Kidney (tissue), 14 donors: Measurements from ENCODE around the gene METTL26. TPM values are rescaled to one million over a fixed set of nuclear protein-coding genes. Genes with fewer than 3 reads are reported as not detected.

ENCODE experiments used
- DNase-seq, 5 donors: peaks; one replicate each; pipeline ENCODE4 v3.0.0-alpha.2; 2013 to 2020
- FAIRE-seq: peaks from 2 replicates; lab custom pipeline; 2012; peaks lifted over from hg19 to GRCh38; lab: Jason Lieb, UNC
- H3K27ac ChIP-seq, 2 donors: one replicate each; pipeline ENCODE4 v1.7.0; 2013; ENCODE audit warnings: low read depth in 2 of 2, low read length in 2 of 2, inconsistent platforms in 1 of 2
- H3K27me3 ChIP-seq: one replicate; pipeline ENCODE4 v1.7.1; 2013; ENCODE audit warnings: low read length, inconsistent platforms; ENCODE audit not compliant: control insufficient read depth, insufficient read depth
- H3K36me3 ChIP-seq, 3 donors: one replicate each; pipeline versions ENCODE4 v1.7.0 to v1.7.1; 2013; ENCODE audit warnings: low read length in 3 of 3, control low read depth in 1 of 3, inconsistent platforms in 1 of 3; ENCODE audit not compliant: insufficient read depth in 3 of 3, control insufficient read depth in 2 of 3
- H3K4me1 ChIP-seq, 3 donors: one replicate each; pipeline versions ENCODE4 v1.7.0 to v1.7.1; 2013; ENCODE audit warnings: low read length in 3 of 3, inconsistent platforms in 1 of 3, low read depth in 1 of 3; ENCODE audit not compliant: control insufficient read depth in 2 of 3, insufficient read depth in 2 of 3
- H3K4me3 ChIP-seq, 3 donors: one replicate each; pipeline versions ENCODE4 v1.7.0 to v1.8.1; 2013; ENCODE audit warnings: low read length in 3 of 3, control low read depth in 1 of 3, inconsistent platforms in 1 of 3
- H3K9ac ChIP-seq, 3 donors: one replicate each; pipeline versions ENCODE4 v1.7.0 to v1.7.1; 2013; ENCODE audit warnings: low read length in 3 of 3, control low read depth in 1 of 3, inconsistent platforms in 1 of 3
- H3K9me3 ChIP-seq, 3 donors: one replicate each; pipeline versions ENCODE4 v1.7.0 to v1.7.1; 2013; ENCODE audit warnings: low read length in 3 of 3, control low read depth in 1 of 3, inconsistent platforms in 1 of 3; ENCODE audit not compliant: control insufficient read depth in 2 of 3, insufficient read depth in 1 of 3
- intact Hi-C: fragments of 100-400 bp; cut with DNase I; formaldehyde crosslinking; loops from one replicate; pipeline ENCODE4 v1.11.1; 2022
- polyA plus RNA-seq: library from polyadenylated mRNA; stranded (reverse); fragments of 350-450 nt; fragmentation: Illumina TruSeq; extraction: RNeasy Lipid Tissue Mini Kit (QIAGEN cat#74804); gene quantifications from one replicate; pipeline ENCODE4 v1.2.3, GENCODE V29; 2014; ENCODE audit warnings: low read depth, low replicate concordance; ENCODE audit not compliant: insufficient read depth
- total RNA-seq: library from RNA; stranded (reverse); fragmentation: NEBNext Ultra II Directional; extraction: Animal tissue kit (Norgen Biotek cat#: 25700); gene quantifications from one replicate; pipeline ENCODE4 v1.2.1, GENCODE V29; 2021
- TF ChIP-seq, protein P1 (sequence below): IDR thresholded peaks from 3 replicates; pipeline ENCODE4 v1.5.1; 2012; ENCODE audit warnings: mild to moderate bottlenecking, moderate library complexity, borderline replicate concordance; ENCODE audit not compliant: insufficient read depth; ENCODE audit errors: extremely low read depth
- donor health status: control.
- donor health status: control.
- donor health status: control.
- donor health status: control.
- donor health status: control.
- donor health status: DM: yes; HTN: yes; CAD: no.
- donor health status: Normal renal cell carcinoma (clear cell type).

METTL26 gene
- total and polyA plus RNA-seq, 2 donors from 2014 or later: 44.2 to 183 TPM

GRCh38 chr16:585351-585750 lies 50.8 kb downstream of the METTL26 start:
- Histone ChIP-seq H3K36me3 (no peaks in the 10 kb centered on the region), H3K4me3 (no peak overlapping the region), H3K9ac (no peak overlapping the region), H3K9me3 (no peaks in the 10 kb centered on the region), H3K27me3 (no peaks in the 10 kb centered on the region), H3K27ac (no peak overlapping the region), H3K4me1 (peaks cover 0 to 17% (median 13%) of the 10 kb centered on the region in 3 donors)
- peak in 1 of 5 donors; percentile 71 for DNase-seq
- FAIRE-seq: no peak
- intact Hi-C loops: no loop called here
- TF ChIP-seq, protein P1, sequence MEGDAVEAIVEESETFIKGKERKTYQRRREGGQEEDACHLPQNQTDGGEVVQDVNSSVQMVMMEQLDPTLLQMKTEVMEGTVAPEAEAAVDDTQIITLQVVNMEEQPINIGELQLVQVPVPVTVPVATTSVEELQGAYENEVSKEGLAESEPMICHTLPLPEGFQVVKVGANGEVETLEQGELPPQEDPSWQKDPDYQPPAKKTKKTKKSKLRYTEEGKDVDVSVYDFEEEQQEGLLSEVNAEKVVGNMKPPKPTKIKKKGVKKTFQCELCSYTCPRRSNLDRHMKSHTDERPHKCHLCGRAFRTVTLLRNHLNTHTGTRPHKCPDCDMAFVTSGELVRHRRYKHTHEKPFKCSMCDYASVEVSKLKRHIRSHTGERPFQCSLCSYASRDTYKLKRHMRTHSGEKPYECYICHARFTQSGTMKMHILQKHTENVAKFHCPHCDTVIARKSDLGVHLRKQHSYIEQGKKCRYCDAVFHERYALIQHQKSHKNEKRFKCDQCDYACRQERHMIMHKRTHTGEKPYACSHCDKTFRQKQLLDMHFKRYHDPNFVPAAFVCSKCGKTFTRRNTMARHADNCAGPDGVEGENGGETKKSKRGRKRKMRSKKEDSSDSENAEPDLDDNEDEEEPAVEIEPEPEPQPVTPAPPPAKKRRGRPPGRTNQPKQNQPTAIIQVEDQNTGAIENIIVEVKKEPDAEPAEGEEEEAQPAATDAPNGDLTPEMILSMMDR: no peak

Other genes starting within 250 kb of the METTL26 start
- gene NME4, start 239.1 kb downstream of the METTL26 start, total RNA-seq: 56.6 TPM
- 100 TPM for gene NME4, start 239.1 kb downstream of the METTL26 start, polyA plus RNA-seq
- gene DECR2, start 234.4 kb downstream of the METTL26 start, total RNA-seq: 23.8 TPM
- 58.9 TPM for gene DECR2, start 234.4 kb downstream of the METTL26 start, polyA plus RNA-seq
- 84.9 TPM for gene RAB11FIP3, start 210.7 kb downstream of the METTL26 start, total RNA-seq
- 162 TPM for gene RAB11FIP3, start 210.7 kb downstream of the METTL26 start, polyA plus RNA-seq
- gene CAPN15, start 108.6 kb downstream of the METTL26 start, total RNA-seq: 52.9 TPM
- gene CAPN15, start 108.6 kb downstream of the METTL26 start, polyA plus RNA-seq: 17.9 TPM
- gene PRR35, start 75.9 kb downstream of the METTL26 start, total RNA-seq: 1.8 TPM
- gene PRR35, start 75.9 kb downstream of the METTL26 start, polyA plus RNA-seq: 24.4 TPM
- gene NHLRC4, start 69.3 kb downstream of the METTL26 start, total RNA-seq: 3.3 TPM
- gene NHLRC4, start 69.3 kb downstream of the METTL26 start, polyA plus RNA-seq: 17.4 TPM
- gene PIGQ, start 66.3 kb downstream of the METTL26 start, total RNA-seq: 92.9 TPM
- 118 TPM for gene PIGQ, start 66.3 kb downstream of the METTL26 start, polyA plus RNA-seq
- 24.0 TPM for gene RAB40C, start 46.2 kb downstream of the METTL26 start, total RNA-seq
- gene RAB40C, start 46.2 kb downstream of the METTL26 start, polyA plus RNA-seq: 18.1 TPM
- gene WFIKKN1, start 5.3 kb downstream of the METTL26 start, total RNA-seq: 0.69 TPM
- 1.8 TPM for gene WFIKKN1, start 5.3 kb downstream of the METTL26 start, polyA plus RNA-seq
- 36.9 TPM for gene MCRIP2, start 5.5 kb upstream of the METTL26 start, total RNA-seq
- gene MCRIP2, start 5.5 kb upstream of the METTL26 start, polyA plus RNA-seq: 265 TPM
- 51.6 TPM for gene WDR90, start 13.1 kb upstream of the METTL26 start, total RNA-seq
- 10.6 TPM for gene WDR90, start 13.1 kb upstream of the METTL26 start, polyA plus RNA-seq
- 117 TPM for gene RHOT2, start 31.8 kb upstream of the METTL26 start, total RNA-seq
- gene RHOT2, start 31.8 kb upstream of the METTL26 start, polyA plus RNA-seq: 90.5 TPM
- gene RHBDL1, start 39.4 kb upstream of the METTL26 start, total RNA-seq: 0.88 TPM
- gene RHBDL1, start 39.4 kb upstream of the METTL26 start, polyA plus RNA-seq: 9.7 TPM
- gene STUB1, start 44.1 kb upstream of the METTL26 start, total RNA-seq: 92.9 TPM
- gene STUB1, start 44.1 kb upstream of the METTL26 start, polyA plus RNA-seq: 218 TPM
- gene JMJD8, start 48.0 kb upstream of the METTL26 start, total RNA-seq: 75.0 TPM
- 80.4 TPM for gene JMJD8, start 48.0 kb upstream of the METTL26 start, polyA plus RNA-seq
- gene WDR24, start 54.1 kb upstream of the METTL26 start, total RNA-seq: 11.8 TPM
- gene WDR24, start 54.1 kb upstream of the METTL26 start, polyA plus RNA-seq: 7.2 TPM
- 44.9 TPM for gene FBXL16, start 69.5 kb upstream of the METTL26 start, total RNA-seq
- gene FBXL16, start 69.5 kb upstream of the METTL26 start, polyA plus RNA-seq: 12.0 TPM
- gene METRN, start 78.8 kb upstream of the METTL26 start, total RNA-seq: 34.9 TPM
- 114 TPM for gene METRN, start 78.8 kb upstream of the METTL26 start, polyA plus RNA-seq
- gene ANTKMT, start 84.8 kb upstream of the METTL26 start, total RNA-seq: 44.1 TPM
- gene ANTKMT, start 84.8 kb upstream of the METTL26 start, polyA plus RNA-seq: 70.4 TPM
- gene CCDC78, start 90.1 kb upstream of the METTL26 start, total RNA-seq: 2.6 TPM
- gene CCDC78, start 90.1 kb upstream of the METTL26 start, polyA plus RNA-seq: 1.3 TPM
- 7.5 TPM for gene HAGHL, start 90.8 kb upstream of the METTL26 start, total RNA-seq
- gene HAGHL, start 90.8 kb upstream of the METTL26 start, polyA plus RNA-seq: 18.0 TPM
- gene CIAO3, start 104.7 kb upstream of the METTL26 start, total RNA-seq: 36.8 TPM
- gene CIAO3, start 104.7 kb upstream of the METTL26 start, polyA plus RNA-seq: 37.7 TPM
- gene MSLN, start 124.4 kb upstream of the METTL26 start, total RNA-seq: 19.4 TPM
- 3.7 TPM for gene MSLN, start 124.4 kb upstream of the METTL26 start, polyA plus RNA-seq
- 16.9 TPM for gene RPUSD1, start 152.1 kb upstream of the METTL26 start, total RNA-seq
- 15.1 TPM for gene RPUSD1, start 152.1 kb upstream of the METTL26 start, polyA plus RNA-seq
- 16.0 TPM for gene CHTF18, start 152.3 kb upstream of the METTL26 start, total RNA-seq
- 4.2 TPM for gene CHTF18, start 152.3 kb upstream of the METTL26 start, polyA plus RNA-seq
- not detected for gene GNG13, start 164.4 kb upstream of the METTL26 start, total RNA-seq
- gene GNG13, start 164.4 kb upstream of the METTL26 start, polyA plus RNA-seq: not detected